OCI-LY7 (cell line): ENCODE results near the gene BPIFA3. TPM values are rescaled to one million over a fixed set of nuclear protein-coding genes. Genes with fewer than 3 reads are reported as not detected.
A peak's percentile ranks its signal among the peaks of the same experiment; 100 is the strongest.

ENCODE experiments used
- BruUV-seq: library from RNA; stranded (reverse); fragments of 400-500 nt; replicated peaks from 2 replicates; lab custom pipeline; 2021; lab: Mats Ljungman, UMichigan
- CTCF ChIA-PET: fragments of 300-600 bp; sonication (Branson Sonifier 250); formaldehyde crosslinking; loops from one replicate; lab custom pipeline; 2022; ENCODE audit warnings: antibody characterized with exemption; ENCODE audit not compliant: unreplicated experiment; lab: Charles Lee
- POLR2A ChIA-PET: fragments of 300-600 bp; sonication (Branson Sonifier 250); formaldehyde crosslinking; loops from one replicate; lab custom pipeline; 2022; ENCODE audit warnings: antibody characterized with exemption; lab: Charles Lee
- DNase-seq: peaks from one replicate; pipeline ENCODE4 v3.0.0-alpha.2; 2015; ENCODE audit warnings: low spot score
- H2AFZ ChIP-seq: fragments of 200-600 bp; sonication (generic), shearing (Covaris generic); 2 replicates; pipeline ENCODE4 v1.6.1; 2014; ENCODE audit warnings: mild to moderate bottlenecking, antibody characterized with exemption, low read length, moderate library complexity
- H3K27ac ChIP-seq: fragments of 200-600 bp; sonication (generic); 2 replicates; pipeline ENCODE4 v1.5.1; 2014; ENCODE audit warnings: mixed run types, low read depth, mild to moderate bottlenecking, moderate library complexity, low read length, inconsistent platforms; ENCODE audit not compliant: poor library complexity, severe bottlenecking
- H3K36me3 ChIP-seq: fragments of 200-600 bp; sonication (generic); 2 replicates; pipeline ENCODE4 v1.6.1; 2014; ENCODE audit warnings: mild to moderate bottlenecking, antibody characterized with exemption, low read length, moderate library complexity, mixed read lengths; ENCODE audit not compliant: insufficient read depth
- H3K4me1 ChIP-seq: fragments of 200-600 bp; sonication (generic); 2 replicates; pipeline ENCODE4 v1.5.1; 2014; ENCODE audit warnings: mild to moderate bottlenecking, low read length; ENCODE audit not compliant: insufficient read depth, poor library complexity, severe bottlenecking
- H3K4me2 ChIP-seq: fragments of 200-600 bp; sonication (generic); 2 replicates; pipeline ENCODE4 v1.6.1; 2014; ENCODE audit warnings: mild to moderate bottlenecking, low read length
- H3K4me3 ChIP-seq: fragments of 200-600 bp; sonication (generic); 2 replicates; pipeline ENCODE4 v1.5.1; 2014; ENCODE audit warnings: mild to moderate bottlenecking, low read depth, low read length; ENCODE audit not compliant: poor library complexity, severe bottlenecking
- H3K79me2 ChIP-seq: fragments of 200-600 bp; sonication (generic); 2 replicates; pipeline ENCODE4 v1.6.1; 2016; ENCODE audit warnings: low read depth, mild to moderate bottlenecking, low read length, moderate library complexity, mixed read lengths; ENCODE audit not compliant: insufficient read depth
- H3K9me2 ChIP-seq: fragments of 200-600 bp; sonication (generic); 2 replicates; pipeline ENCODE4 v1.6.1; 2016; ENCODE audit warnings: mild to moderate bottlenecking, low read length, mixed read lengths; ENCODE audit not compliant: insufficient read depth
- H3K9me3 ChIP-seq: fragments of 200-600 bp; sonication (generic); 2 replicates; pipeline ENCODE4 v1.6.1; 2014; ENCODE audit warnings: mild to moderate bottlenecking, mixed run types, low read length, mixed read lengths
- H4K20me1 ChIP-seq: fragments of 200-600 bp; sonication (generic); 2 replicates; pipeline ENCODE4 v1.6.1; 2014; ENCODE audit warnings: mild to moderate bottlenecking, antibody characterized with exemption, low read length, moderate library complexity, mixed read lengths; ENCODE audit not compliant: insufficient read depth
- CTCF ChIP-seq: fragments of 200-600 bp; sonication (generic); conservative IDR thresholded peaks from 2 replicates; pipeline ENCODE4 v1.5.1; 2014; ENCODE audit warnings: mild to moderate bottlenecking, antibody characterized with exemption, low read length, moderate library complexity, mixed read lengths
- EZH2phosphoT487 ChIP-seq: fragments of 200-600 bp; sonication (generic); IDR thresholded peaks from 2 replicates; pipeline ENCODE4 v1.6.1; 2018; ENCODE audit warnings: low read depth, borderline replicate concordance, mild to moderate bottlenecking, mixed run types, antibody characterized with exemption, low read length, moderate library complexity, mixed read lengths
- intact Hi-C: fragments of 100-400 bp; cut with micrococcal nuclease; formaldehyde crosslinking; loops from one replicate; pipeline ENCODE4 v1.10.0; 2022; ENCODE audit not compliant: unreplicated experiment
- total RNA-seq, 2 experiments: library from RNA; depleted of rRNA in 1 of 2; stranded (reverse); fragments of >200 nt in 1 of 2; shearing (Covaris generic) in 1 of 2; gene quantifications; 2 replicates each; pipeline ENCODE4 v1.2.3, GENCODE V29; 2014 to 2022

BPIFA3 gene
- total RNA-seq, 2 experiments from 2014 or later: not detected

- H4K20me1 ChIP-seq: no peaks in the 10 kb centered on the region
- H3K4me1 ChIP-seq: no peaks in the 10 kb centered on the region
- intact Hi-C loops: no loop called here
- ChIA-PET POLR2A (interaction anchor here (0.5 kb wide), 1 partner anchor 343 kb away, joined by 3 read pairs; no protein-coding TSS in a partner anchor), CTCF (no interaction called here)
- BruUV-seq: no TSS peak
- TF ChIP-seq CTCF (no peak), EZH2phosphoT487 (no peak)
- H3K36me3 ChIP-seq: no peaks in the 10 kb centered on the region
- H3K4me2 ChIP-seq: no peak overlapping the region
- H3K4me3 ChIP-seq: no peak overlapping the region
- no peaks in the 10 kb centered on the region for H3K79me2 ChIP-seq
- DNase-seq: no peak
- H3K9me2 ChIP-seq: no peaks in the 10 kb centered on the region
- H2AFZ ChIP-seq: no peak overlapping the region
- H3K27ac ChIP-seq: no peak overlapping the region
- no peaks in the 10 kb centered on the region for H3K9me3 ChIP-seq
Observed at GRCh38 chr20:33202451-33202850, 14.7 kb upstream of the BPIFA3 start.

GRCh38 chr20:33203444-33203843, 13.7 kb upstream of the BPIFA3 start:
- CTCF ChIA-PET: no interaction called here
- no peaks in the 10 kb centered on the region for H3K9me3 ChIP-seq
- H3K4me3 ChIP-seq: no peak overlapping the region
- H4K20me1 ChIP-seq: no peaks in the 10 kb centered on the region
- H2AFZ ChIP-seq: no peak overlapping the region
- H3K79me2 ChIP-seq: no peaks in the 10 kb centered on the region
- no peaks in the 10 kb centered on the region for H3K4me1 ChIP-seq
- no peak overlapping the region for H3K27ac ChIP-seq
- H3K36me3 ChIP-seq: no peaks in the 10 kb centered on the region
- DNase-seq: no peak
- BruUV-seq: no TSS peak
- H3K4me2 ChIP-seq: no peak overlapping the region
- intact Hi-C loops: no loop called here
- POLR2A ChIA-PET: interaction anchor here (0.6 to 0.7 kb wide), 2 partner anchors 1289 to 1380 kb away, joined by 3 to 5 read pairs; no protein-coding TSS in a partner anchor
- H3K9me2 ChIP-seq: no peaks in the 10 kb centered on the region
- TF ChIP-seq EZH2phosphoT487 (no peak), CTCF (no peak)

- H3K79me2 ChIP-seq: no peaks in the 10 kb centered on the region
- no peaks in the 10 kb centered on the region for H3K36me3 ChIP-seq
- CTCF ChIA-PET: no interaction called here
- no peaks in the 10 kb centered on the region; the same call in 1 of the 2 replicates for H4K20me1 ChIP-seq
- no peak overlapping the region for H3K4me2 ChIP-seq
- no TSS peak for BruUV-seq
- H3K4me1 ChIP-seq: no peaks in the 10 kb centered on the region
- H3K9me3 ChIP-seq: no peaks in the 10 kb centered on the region
- DNase-seq: peak; percentile 29
- TF ChIP-seq EZH2phosphoT487: no peak
- TF ChIP-seq CTCF: no peak
- intact Hi-C loops: no loop called here
- H3K9me2 ChIP-seq: no peaks in the 10 kb centered on the region
- H3K4me3 ChIP-seq: no peak overlapping the region
- no peak overlapping the region for H2AFZ ChIP-seq
- POLR2A ChIA-PET: no interaction called here
- H3K27ac ChIP-seq: no peak overlapping the region
Observed at GRCh38 chr20:33209789-33210188, 7.4 kb upstream of the BPIFA3 start.
